HG03439 (cell line): Measurements from ENCODE around the gene RPL35A.
"Not testable (repeated sequence)": the region's sequence is repeated elsewhere in the genome, so short reads cannot be mapped to it uniquely, and the experiment has no call there.

ENCODE experiments used
- ATAC-seq: cut with Tn5 transposase; IDR thresholded peaks from one replicate; pipeline ENCODE4 v1.9.1; 2021; ENCODE audit warnings: mild to moderate bottlenecking, moderate library complexity; ENCODE audit not compliant: unreplicated experiment

RPL35A gene

GRCh38 chr3:197951392-197951990, 1.5 kb downstream of the RPL35A start:
- ATAC-seq = no peak

GRCh38 chr3:197952440-197952839, 2.5 kb downstream of the RPL35A start:
- ATAC-seq = no peak

- no peak for ATAC-seq
Observed at GRCh38 chr3:197953325-197953724, 3.3 kb downstream of the RPL35A start.

- no peak for ATAC-seq
Observed at GRCh38 chr3:197953881-197954280, 3.9 kb downstream of the RPL35A start.

- ATAC-seq = no peak
Observed at GRCh38 chr3:197955892-197956477, 6.0 kb downstream of the RPL35A start.

GRCh38 chr3:197956626-197956988, 6.6 kb downstream of the RPL35A start:
- ATAC-seq = no peak

- ATAC-seq = no peak
Observed at GRCh38 chr3:197957790-197958133, 7.8 kb downstream of the RPL35A start.

- no peak for ATAC-seq
Observed at GRCh38 chr3:197958346-197958745, 8.4 kb downstream of the RPL35A start.

GRCh38 chr3:197958848-197959247, 8.9 kb downstream of the RPL35A start:
- ATAC-seq = not testable (repeated sequence)

GRCh38 chr3:197959500-197959890, 9.5 kb downstream of the RPL35A start:
- ATAC-seq = no peak

GRCh38 chr3:197959891-197960693, 10.1 kb downstream of the RPL35A start, which contains the start of gene LMLN:
LMLN (plus strand) TSS chr3:197960217; CDS start chr3:197960246, 29 bp downstream.
- ATAC-seq = peak; percentile 98

- no peak for ATAC-seq
Observed at GRCh38 chr3:197960694-197961581, 10.9 kb downstream of the RPL35A start.

GRCh38 chr3:197961582-197961945, 11.6 kb downstream of the RPL35A start:
- ATAC-seq = no peak

GRCh38 chr3:197963019-197963637, 13.1 kb downstream of the RPL35A start:
- no peak for ATAC-seq

- not testable (repeated sequence) for ATAC-seq
Observed at GRCh38 chr3:197967337-197967989, 17.5 kb downstream of the RPL35A start.

GRCh38 chr3:197970588-197970987, 20.6 kb downstream of the RPL35A start:
- ATAC-seq = no peak

- ATAC-seq = no peak
Observed at GRCh38 chr3:197974016-197974415, 24.0 kb downstream of the RPL35A start.

GRCh38 chr3:197975311-197975710, 25.3 kb downstream of the RPL35A start:
- no peak for ATAC-seq

GRCh38 chr3:197983076-197983475, 33.1 kb downstream of the RPL35A start:
- ATAC-seq = no peak

- ATAC-seq = no peak
Observed at GRCh38 chr3:197989651-197990050, 39.7 kb downstream of the RPL35A start.
